CD4-positive, alpha-beta T cell treated with Interleukin-2 at 100 ng/mL for 4 hours (primary cell): Measurements from ENCODE around the gene SULF2.
A peak's percentile ranks its signal among the peaks of the same experiment; 100 is the strongest.

Experiments used
- DNase-seq: peaks from one replicate; pipeline ENCODE4 v3.0.0-alpha.2; 2020; ENCODE audit warnings: low spot score

Gene SULF2

GRCh38 chr20:47735412-47736400 lies 49.6 kb downstream of the SULF2 start:
- no peak for DNase-seq

GRCh38 chr20:47734870-47735269 lies 50.4 kb downstream of the SULF2 start:
- DNase-seq: no peak

- DNase-seq: no peak
Observed at GRCh38 chr20:47733892-47734291, 51.4 kb downstream of the SULF2 start.

- no peak for DNase-seq
Observed at GRCh38 chr20:47730744-47731143, 54.5 kb downstream of the SULF2 start.

DNA sequence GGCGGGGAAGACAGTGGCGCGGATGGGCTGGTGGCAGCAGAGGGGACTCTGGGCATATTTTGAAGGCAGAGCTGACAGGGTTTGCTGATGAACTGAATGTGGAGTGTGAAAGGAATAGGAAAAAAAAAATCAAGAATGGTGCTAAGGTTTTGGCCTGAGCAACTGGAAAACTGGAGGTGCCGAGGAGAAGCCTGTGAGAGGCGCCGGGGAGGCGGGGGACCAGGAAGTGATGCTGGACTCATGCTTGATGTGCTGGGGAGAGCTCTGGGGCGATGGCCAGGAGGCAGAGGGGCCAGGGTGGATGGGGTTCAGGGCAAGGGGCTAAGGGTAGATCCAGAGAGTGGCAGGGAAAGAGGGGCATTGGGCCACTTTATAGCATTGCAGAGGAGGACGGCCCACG lies 55.8 kb downstream of the SULF2 start:
- no peak for DNase-seq

GRCh38 chr20:47727909-47728361 lies 57.3 kb downstream of the SULF2 start:
- no peak for DNase-seq

- peak; percentile 71 for DNase-seq
Observed at GRCh38 chr20:47727170-47727880, 58.0 kb downstream of the SULF2 start.

DNA sequence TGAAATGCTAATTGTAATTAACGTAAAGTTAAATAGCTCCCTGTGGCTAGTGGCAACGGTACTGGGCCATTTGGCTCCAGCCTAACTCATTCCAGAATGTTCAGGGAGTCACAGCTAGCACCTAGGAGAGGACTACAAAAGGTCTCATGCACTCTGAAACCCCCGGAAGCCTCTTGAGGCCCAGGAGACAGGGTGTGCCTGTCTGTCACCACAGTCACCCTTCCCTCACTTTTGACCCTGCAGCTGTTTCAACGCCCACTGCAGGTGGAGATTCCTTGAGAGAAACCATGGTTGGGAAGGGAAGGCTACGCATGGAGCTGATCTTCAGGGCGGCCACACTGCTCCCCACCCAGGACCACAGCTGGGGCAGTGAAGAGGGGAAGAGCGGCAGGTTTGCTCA lies 58.6 kb downstream of the SULF2 start:
- DNase-seq: no peak

- peak; percentile 83 for DNase-seq
Observed at GRCh38 chr20:47725248-47725973, 59.9 kb downstream of the SULF2 start.

- DNase-seq: no peak
Observed at GRCh38 chr20:47724910-47725247, 60.4 kb downstream of the SULF2 start.

DNA sequence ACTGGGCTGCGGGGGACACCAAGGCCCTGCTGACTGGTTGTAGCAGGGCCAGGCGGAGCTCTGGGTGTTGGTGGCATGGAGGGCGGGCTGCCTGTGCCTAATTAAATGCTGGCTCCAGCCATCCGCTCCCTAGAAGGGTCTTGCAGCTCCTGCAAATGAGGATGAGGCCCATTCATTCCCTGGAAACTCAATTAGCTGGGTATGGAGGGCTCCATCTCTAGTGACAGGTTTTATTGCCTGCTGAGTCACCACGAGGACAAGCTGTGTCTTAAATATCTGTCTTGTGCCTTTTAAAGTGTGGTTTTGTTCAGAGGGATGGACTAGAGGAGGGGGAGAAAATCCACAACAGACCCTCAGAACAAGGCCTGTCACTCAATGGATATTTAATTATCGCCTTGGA lies 60.9 kb downstream of the SULF2 start:
- no peak for DNase-seq

GRCh38 chr20:47723322-47723721 lies 62.0 kb downstream of the SULF2 start:
- no peak for DNase-seq

- DNase-seq: no peak
Observed at GRCh38 chr20:47720636-47721427, 64.4 kb downstream of the SULF2 start.

GRCh38 chr20:47719625-47720024 lies 65.7 kb downstream of the SULF2 start:
- no peak for DNase-seq

DNA sequence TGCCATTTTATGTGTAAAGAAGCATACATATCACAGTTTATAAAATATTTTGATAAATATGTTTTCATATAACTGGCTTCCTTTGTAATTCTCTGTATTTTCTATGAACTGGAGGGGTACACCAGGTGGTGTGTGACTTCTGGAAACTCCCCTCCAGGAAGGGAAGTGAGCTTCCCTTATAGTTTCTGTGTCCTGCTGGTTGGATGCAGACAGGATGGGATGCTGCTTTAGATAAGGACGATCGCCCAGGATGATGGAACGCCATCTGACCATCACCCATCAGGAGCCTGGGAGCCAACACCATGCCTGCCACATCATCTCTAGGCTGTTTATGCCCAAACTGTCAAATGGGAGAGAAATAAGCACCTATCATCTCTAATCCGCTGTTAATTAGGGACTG lies 66.1 kb downstream of the SULF2 start:
- DNase-seq: no peak

GRCh38 chr20:47718398-47718797 lies 66.9 kb downstream of the SULF2 start:
- no peak for DNase-seq

DNA sequence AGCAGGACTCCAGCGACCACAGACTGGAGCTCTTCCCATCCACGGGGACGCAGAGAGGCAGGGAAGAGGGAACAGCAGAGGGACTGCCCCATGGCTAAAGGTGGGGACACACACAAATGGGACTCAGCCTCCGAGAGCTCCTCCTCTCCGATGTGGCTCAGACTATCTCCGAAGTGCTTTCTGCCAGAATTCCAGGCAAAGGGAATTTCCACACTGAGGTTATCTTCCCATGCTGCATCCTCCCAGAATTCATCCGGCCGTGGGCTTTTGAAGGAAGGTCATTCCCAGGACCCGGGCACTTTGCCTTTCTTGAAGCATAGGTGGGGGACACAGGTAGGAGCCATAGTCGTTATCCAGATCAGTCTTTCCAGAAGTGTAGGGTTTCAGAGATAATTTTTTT lies 67.9 kb downstream of the SULF2 start:
- DNase-seq: no peak

DNA sequence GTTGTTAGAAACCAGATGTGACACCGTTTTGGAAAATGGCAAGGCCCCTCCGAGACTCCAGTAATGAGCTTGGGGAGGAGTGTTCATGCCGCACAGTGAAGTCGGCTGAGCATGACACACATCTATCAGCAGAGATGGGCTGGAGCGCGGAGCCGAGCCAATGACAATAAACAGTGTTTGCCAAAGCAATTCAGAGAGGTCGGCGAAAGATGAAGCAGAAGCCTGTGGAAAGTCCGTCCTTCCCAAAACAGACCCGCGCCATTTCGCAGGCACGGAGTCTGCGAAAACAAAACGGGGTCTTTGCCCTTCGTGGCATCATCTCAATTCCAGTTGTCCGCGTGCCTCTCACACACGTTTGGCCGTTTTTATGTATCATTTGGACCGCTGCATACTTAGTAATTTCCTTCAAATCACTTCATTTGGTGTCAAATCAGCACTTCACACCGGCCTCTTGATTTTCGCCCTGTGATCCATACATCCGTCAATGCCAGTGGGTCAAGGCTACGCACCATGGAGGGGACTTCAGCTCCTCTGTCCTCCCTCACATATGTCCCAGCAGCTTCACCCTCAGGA lies 71.3 kb downstream of the SULF2 start:
- no peak for DNase-seq

GRCh38 chr20:47713163-47713562 lies 72.1 kb downstream of the SULF2 start:
- no peak for DNase-seq

DNA sequence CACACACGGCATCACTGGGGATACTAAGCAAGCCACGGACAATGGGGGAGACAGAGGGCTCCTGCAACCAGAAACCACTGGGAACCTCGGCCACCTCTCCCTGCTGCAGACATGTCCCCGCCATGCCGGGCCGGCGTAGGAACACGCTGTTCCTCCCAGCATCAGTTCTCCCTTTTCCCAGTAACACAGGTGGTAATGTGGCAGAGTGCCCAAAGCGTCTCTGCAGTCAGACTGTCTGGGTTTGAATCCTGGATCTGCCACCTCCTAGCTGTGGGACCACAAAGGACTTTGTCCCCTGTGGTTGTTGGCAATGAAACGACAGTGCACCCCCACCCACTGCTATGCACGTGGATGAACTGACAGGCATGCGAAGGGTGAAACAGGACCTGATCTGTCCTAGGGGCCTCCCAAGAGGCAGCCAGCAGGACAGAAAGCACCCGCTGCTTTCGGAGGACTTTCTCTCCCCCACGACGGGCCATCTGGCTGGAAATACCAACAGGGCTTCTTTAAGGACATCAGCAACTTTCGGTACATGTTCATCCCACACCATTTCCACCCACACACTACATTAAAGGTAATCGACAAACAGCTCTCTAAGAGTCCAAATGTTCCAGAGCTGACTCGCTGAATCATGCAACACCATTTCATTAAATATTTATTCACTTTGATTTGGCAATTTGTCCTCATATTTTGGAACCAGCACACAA lies 74.1 kb downstream of the SULF2 start:
- DNase-seq: no peak

GRCh38 chr20:47710665-47711045 lies 74.6 kb downstream of the SULF2 start:
- DNase-seq: no peak
